Right atrium auricular region (tissue), 2 donors: ENCODE measurements around the gene CLMP. TPM values are rescaled to one million over a fixed set of nuclear protein-coding genes. Genes with fewer than 3 reads are reported as not detected.

Experiments used
- DNase-seq: peaks from one replicate; pipeline ENCODE4 v3.0.0-alpha.2; 2019; ENCODE audit warnings: low spot score
- H3K27ac ChIP-seq, 2 donors: fragments of 200-600 bp; sonication (generic); 1 replicate in 1 of 2; 2 replicates in 1 of 2; pipeline ENCODE4 v1.5.1; 2016 to 2019
- H3K27me3 ChIP-seq, 2 donors: fragments of 200-600 bp; sonication (generic); one replicate each; pipeline versions ENCODE4 v1.5.1 to v1.6.0; 2017 to 2019
- H3K36me3 ChIP-seq: fragments of 200-600 bp; sonication (generic); one replicate; pipeline ENCODE4 v1.5.1; 2016
- H3K4me1 ChIP-seq, 2 donors: fragments of 200-600 bp; sonication (generic); one replicate each; pipeline versions ENCODE4 v1.5.1 to v1.6.0; 2017 to 2019
- H3K4me3 ChIP-seq, 2 donors: fragments of 200-600 bp; sonication (generic); 1 replicate in 1 of 2; 2 replicates in 1 of 2; pipeline ENCODE4 v1.5.1; 2017 to 2019; ENCODE audit warnings: mild to moderate bottlenecking in 1 of 2, moderate library complexity in 1 of 2
- H3K9me3 ChIP-seq, 2 donors: fragments of 200-600 bp; sonication (generic); one replicate each; pipeline ENCODE4 v1.5.1; 2019
- CTCF ChIP-seq, 2 donors: fragments of 200-600 bp; sonication (generic); IDR thresholded peaks; one replicate each; pipeline ENCODE4 v1.5.1; 2019; ENCODE audit warnings: antibody characterized with exemption in 2 of 2
- total RNA-seq, 2 donors: library from RNA; depleted of rRNA; stranded (reverse); fragments of >200 nt; gene quantifications; one replicate each; pipeline ENCODE4 v1.1.0, GENCODE V29; 2016

CLMP gene
- total RNA-seq, 2 donors from 2014 or later = 8.4 to 34.3 TPM

- Histone ChIP-seq H3K9me3 (no peaks in the 10 kb centered on the region), H3K4me1 (peaks cover 0 to 5% of the 10 kb centered on the region in 2 donors), H3K4me3 (no peak overlapping the region), H3K27me3 (no peaks in the 10 kb centered on the region), H3K36me3 (no peaks in the 10 kb centered on the region), H3K27ac (no peak overlapping the region)
- TF ChIP-seq CTCF (IDR thresholded peaks at IDR 0.05) = no peak
- no peak for DNase-seq
These were observed 19.9 kb upstream of the CLMP start for GRCh38 chr11:123214940-123215339.

DNA sequence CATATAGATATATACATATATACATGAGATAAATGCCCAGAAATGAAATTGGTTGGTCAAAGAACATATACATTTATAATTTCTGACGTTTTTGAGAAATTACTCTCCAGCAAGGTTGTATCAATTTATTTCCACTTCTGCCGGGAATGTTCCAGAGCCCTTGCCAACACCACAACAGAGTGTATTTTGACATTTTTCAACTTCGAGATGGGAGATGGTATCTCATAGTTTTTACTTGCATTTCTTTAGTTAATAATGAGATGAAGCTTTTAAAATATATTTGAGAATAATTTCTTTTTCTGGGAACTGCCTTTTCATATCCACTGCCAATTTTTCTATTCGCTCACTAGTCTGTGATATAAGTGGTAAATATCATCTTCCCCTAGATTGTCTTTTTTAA is 19.3 kb upstream of the CLMP start:
- no peak overlapping the region for H3K27ac ChIP-seq
- H3K27me3 ChIP-seq = no peaks in the 10 kb centered on the region

GRCh38 chr11:123213307-123213771 is 18.3 kb upstream of the CLMP start:
- Histone ChIP-seq H3K36me3 (no peaks in the 10 kb centered on the region), H3K4me1 (peaks cover 0 to 5% of the 10 kb centered on the region in 2 donors), H3K27me3 (no peaks in the 10 kb centered on the region), H3K27ac (no peak overlapping the region), H3K4me3 (no peak overlapping the region), H3K9me3 (no peaks in the 10 kb centered on the region)
- no peak for DNase-seq
- TF ChIP-seq CTCF (IDR thresholded peaks at IDR 0.05) = no peak

More for the DNA sequence above, 19.3 kb upstream of the CLMP start:
- DNase-seq = no peak
- no peak for TF ChIP-seq CTCF (IDR thresholded peaks at IDR 0.05)
- peaks cover 0 to 5% of the 10 kb centered on the region in 2 donors for H3K4me1 ChIP-seq
- H3K4me3 ChIP-seq = no peak overlapping the region
- no peaks in the 10 kb centered on the region for H3K9me3 ChIP-seq
- no peaks in the 10 kb centered on the region for H3K36me3 ChIP-seq

- Histone ChIP-seq H3K36me3 (no peaks in the 10 kb centered on the region), H3K27ac (no peak overlapping the region), H3K27me3 (no peaks in the 10 kb centered on the region), H3K4me3 (no peak overlapping the region), H3K9me3 (no peaks in the 10 kb centered on the region), H3K4me1 (no peaks in the 10 kb centered on the region)
- DNase-seq = no peak
- TF ChIP-seq CTCF (IDR thresholded peaks at IDR 0.05) = no peak
These were observed 17.4 kb upstream of the CLMP start for GRCh38 chr11:123212406-123212805.

DNA sequence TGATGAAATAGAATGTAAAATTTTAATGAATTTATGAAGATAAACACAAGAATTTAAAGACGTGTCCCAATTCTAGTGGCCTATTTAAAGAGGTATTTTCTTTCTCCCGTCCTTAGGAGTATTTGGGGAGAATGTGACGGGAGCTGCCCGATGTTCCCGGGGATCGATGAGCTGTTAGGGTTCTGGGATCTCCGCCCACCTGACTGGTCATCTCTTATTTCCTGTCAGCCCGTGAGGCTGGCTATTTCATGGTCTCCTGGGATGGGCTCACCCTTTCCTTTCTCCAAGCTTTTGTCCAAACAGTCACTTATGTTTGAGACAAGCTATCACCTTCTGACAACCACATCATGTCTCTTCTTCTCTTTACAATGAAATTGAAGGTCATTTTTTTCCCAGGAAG is 16.9 kb upstream of the CLMP start:
- H3K27ac ChIP-seq = no peak overlapping the region
- no peak for TF ChIP-seq CTCF (IDR thresholded peaks at IDR 0.05)

GRCh38 chr11:123211149-123211852 is 16.3 kb upstream of the CLMP start:
- DNase-seq = no peak
- H3K27ac ChIP-seq = no peak overlapping the region
- TF ChIP-seq CTCF (IDR thresholded peaks at IDR 0.05) = no peak

More for the DNA sequence above, 16.9 kb upstream of the CLMP start:
- no peak overlapping the region for H3K4me3 ChIP-seq
- no peaks in the 10 kb centered on the region for H3K36me3 ChIP-seq
- H3K27me3 ChIP-seq = no peaks in the 10 kb centered on the region
- no peaks in the 10 kb centered on the region for H3K9me3 ChIP-seq
- H3K4me1 ChIP-seq = no peaks in the 10 kb centered on the region
- DNase-seq = no peak

More at GRCh38 chr11:123211149-123211852, 16.3 kb upstream of the CLMP start:
- no peaks in the 10 kb centered on the region for H3K9me3 ChIP-seq
- H3K27me3 ChIP-seq = no peaks in the 10 kb centered on the region
- H3K36me3 ChIP-seq = no peaks in the 10 kb centered on the region
- H3K4me1 ChIP-seq = no peaks in the 10 kb centered on the region
- no peak overlapping the region for H3K4me3 ChIP-seq
